Endothelial cell of umbilical vein (primary cell): ENCODE measurements around the gene PLEKHG5.

ENCODE experiments used
- EZH2 ChIP-seq: IDR thresholded peaks from 2 replicates; pipeline ENCODE4 v1.6.1; 2012; ENCODE audit warnings: borderline replicate concordance, low read depth, mild to moderate bottlenecking, moderate library complexity, low read length, inconsistent platforms; ENCODE audit not compliant: severe bottlenecking
- POLR2A ChIP-seq: IDR thresholded peaks from 2 replicates; pipeline ENCODE4 v1.6.1; 2012; ENCODE audit warnings: low read depth, mild to moderate bottlenecking, control low read depth, low read length
- TF ChIP-seq, protein P1 (sequence below): IDR thresholded peaks from 2 replicates; pipeline ENCODE4 v1.6.1; 2011; ENCODE audit not compliant: insufficient read depth, insufficient read length
- TF ChIP-seq, protein P2 (sequence below), 2 donors: IDR thresholded peaks; 1 replicate in 1 of 2; 2 replicates in 1 of 2; pipeline ENCODE4 v1.5.1; 2011; ENCODE audit warnings: low read length in 2 of 2, mild to moderate bottlenecking in 2 of 2, moderate library complexity in 2 of 2, control low read depth in 1 of 2, inconsistent platforms in 1 of 2, low read depth in 1 of 2; ENCODE audit not compliant: insufficient read depth in 1 of 2; ENCODE audit errors: extremely low read depth in 1 of 2

DNA sequence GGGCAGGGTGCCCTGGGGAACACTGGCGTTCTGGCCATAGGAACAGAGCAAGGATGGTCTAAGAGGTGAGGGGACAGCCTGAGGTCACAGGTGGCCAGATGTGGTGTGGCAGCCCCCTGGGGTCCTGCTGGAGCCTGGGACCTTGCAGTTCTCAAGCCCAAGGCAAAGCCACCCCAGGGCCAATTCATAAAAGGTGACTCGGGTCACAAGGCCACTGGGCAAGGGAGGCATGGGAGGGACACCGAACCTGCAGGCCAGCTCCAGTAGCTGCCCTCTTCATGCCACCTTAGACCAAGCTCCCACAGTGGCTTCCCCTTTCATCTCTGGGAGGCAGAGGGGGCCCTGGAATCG, 44.8 kb downstream of the PLEKHG5 start:
- TF ChIP-seq, protein P1, sequence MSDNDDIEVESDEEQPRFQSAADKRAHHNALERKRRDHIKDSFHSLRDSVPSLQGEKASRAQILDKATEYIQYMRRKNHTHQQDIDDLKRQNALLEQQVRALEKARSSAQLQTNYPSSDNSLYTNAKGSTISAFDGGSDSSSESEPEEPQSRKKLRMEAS = no peak
- no peak for TF ChIP-seq EZH2
- TF ChIP-seq, protein P2, sequence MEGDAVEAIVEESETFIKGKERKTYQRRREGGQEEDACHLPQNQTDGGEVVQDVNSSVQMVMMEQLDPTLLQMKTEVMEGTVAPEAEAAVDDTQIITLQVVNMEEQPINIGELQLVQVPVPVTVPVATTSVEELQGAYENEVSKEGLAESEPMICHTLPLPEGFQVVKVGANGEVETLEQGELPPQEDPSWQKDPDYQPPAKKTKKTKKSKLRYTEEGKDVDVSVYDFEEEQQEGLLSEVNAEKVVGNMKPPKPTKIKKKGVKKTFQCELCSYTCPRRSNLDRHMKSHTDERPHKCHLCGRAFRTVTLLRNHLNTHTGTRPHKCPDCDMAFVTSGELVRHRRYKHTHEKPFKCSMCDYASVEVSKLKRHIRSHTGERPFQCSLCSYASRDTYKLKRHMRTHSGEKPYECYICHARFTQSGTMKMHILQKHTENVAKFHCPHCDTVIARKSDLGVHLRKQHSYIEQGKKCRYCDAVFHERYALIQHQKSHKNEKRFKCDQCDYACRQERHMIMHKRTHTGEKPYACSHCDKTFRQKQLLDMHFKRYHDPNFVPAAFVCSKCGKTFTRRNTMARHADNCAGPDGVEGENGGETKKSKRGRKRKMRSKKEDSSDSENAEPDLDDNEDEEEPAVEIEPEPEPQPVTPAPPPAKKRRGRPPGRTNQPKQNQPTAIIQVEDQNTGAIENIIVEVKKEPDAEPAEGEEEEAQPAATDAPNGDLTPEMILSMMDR (IDR thresholded peaks at IDR 0.05; ENCODE audit: extremely low read depth in 1 of 2, insufficient read depth in 1 of 2, low read depth in 1 of 2, low read length in 2 of 2) = no peak
- no peak for TF ChIP-seq POLR2A
